IMR-90 (cell line): ENCODE measurements around the gene SEMA6A. TPM values are rescaled to one million over a fixed set of nuclear protein-coding genes. Genes with fewer than 3 reads are reported as not detected.

Source experiments
- ATAC-seq: fragments of 200-7000 bp; cut with Tn5 transposase; 2 replicates; pipeline ENCODE4 v1.9.1; 2020; ENCODE audit warnings: low read depth, mild to moderate bottlenecking, moderate library complexity
- BruUV-seq: library from RNA; stranded (reverse); fragments of 400-500 nt; replicated peaks from 2 replicates; lab custom pipeline; 2021; lab: Mats Ljungman, UMichigan
- CTCF ChIA-PET: fragments of 300-600 bp; formaldehyde crosslinking; extraction: SDS; loops from one replicate; lab custom pipeline; 2021; ENCODE audit warnings: antibody characterized with exemption; lab: Yijun Ruan, JAX
- POLR2A ChIA-PET: fragments of 300-600 bp; sonication (Branson Sonifier 250); formaldehyde crosslinking; loops from one replicate; lab custom pipeline; 2022; ENCODE audit warnings: antibody characterized with exemption; ENCODE audit not compliant: unreplicated experiment; lab: Charles Lee
- DNase-seq: peaks from one replicate; pipeline ENCODE4 v3.0.0; 2013
- H2AFZ ChIP-seq: replicated peaks from 2 replicates; pipeline ENCODE3; 2013; ENCODE audit warnings: low read length, mild to moderate bottlenecking; ENCODE audit not compliant: poor library complexity
- H2AK5ac ChIP-seq: 2 replicates; pipeline ENCODE4 v1.6.1; 2013; ENCODE audit warnings: low read depth, low read length, inconsistent platforms
- H2AK9ac ChIP-seq: replicated peaks from 2 replicates; pipeline ENCODE3; 2013; ENCODE audit warnings: mild to moderate bottlenecking, low read depth, low read length, moderate library complexity; ENCODE audit not compliant: poor library complexity
- H2BK120ac ChIP-seq: 2 replicates; pipeline ENCODE4 v1.6.1; 2013; ENCODE audit warnings: low read depth, low read length, inconsistent platforms
- H2BK15ac ChIP-seq: 3 replicates; pipeline ENCODE4 v1.6.1; 2013; ENCODE audit warnings: low read depth, low read length, inconsistent platforms
- H2BK20ac ChIP-seq: 2 replicates; pipeline ENCODE4 v1.6.1; 2013; ENCODE audit warnings: low read depth, mild to moderate bottlenecking, inconsistent platforms, low read length, moderate library complexity
- H2BK5ac ChIP-seq: 2 replicates; pipeline ENCODE4 v1.6.1; 2013; ENCODE audit warnings: mild to moderate bottlenecking, low read depth, low read length, inconsistent platforms; ENCODE audit not compliant: poor library complexity, severe bottlenecking
- H3K14ac ChIP-seq: replicated peaks from 2 replicates; pipeline ENCODE4 v1.6.1; 2013; ENCODE audit warnings: low read depth, low read length, inconsistent platforms
- H3K18ac ChIP-seq: 2 replicates; pipeline ENCODE4 v1.6.1; 2013; ENCODE audit warnings: low read depth, low read length, control low read depth
- H3K23ac ChIP-seq: 2 replicates; pipeline ENCODE4 v1.6.1; 2013; ENCODE audit warnings: low read depth, low read length, inconsistent platforms
- H3K27ac ChIP-seq: 2 replicates; pipeline ENCODE4 v1.5.1; 2013; ENCODE audit warnings: mild to moderate bottlenecking, control low read depth, low read length; ENCODE audit not compliant: insufficient read depth
- H3K27me3 ChIP-seq: 2 replicates; pipeline ENCODE4 v1.6.1; 2013; ENCODE audit warnings: low read length; ENCODE audit not compliant: control insufficient read depth, insufficient read depth
- H3K36me3 ChIP-seq: 2 replicates; pipeline ENCODE4 v1.6.1; 2013; ENCODE audit warnings: low read length, mixed read lengths; ENCODE audit not compliant: control insufficient read depth, insufficient read depth
- H3K4ac ChIP-seq: 2 replicates; pipeline ENCODE4 v1.6.1; 2013; ENCODE audit warnings: low read depth, low read length, inconsistent platforms
- H3K4me1 ChIP-seq: 2 replicates; pipeline ENCODE4 v1.6.1; 2013; ENCODE audit warnings: low read length, mixed read lengths; ENCODE audit not compliant: control insufficient read depth, insufficient read depth
- H3K4me2 ChIP-seq: 2 replicates; pipeline ENCODE4 v1.6.1; 2013; ENCODE audit warnings: low read depth, mild to moderate bottlenecking, control low read depth, low read length, moderate library complexity
- H3K4me3 ChIP-seq: 2 replicates; pipeline ENCODE4 v1.5.1; 2013; ENCODE audit warnings: low read depth, mild to moderate bottlenecking, control low read depth, low read length, moderate library complexity; ENCODE audit not compliant: insufficient read depth
- H3K56ac ChIP-seq: 2 replicates; pipeline ENCODE4 v1.6.1; 2013; ENCODE audit warnings: low read length, inconsistent platforms; ENCODE audit not compliant: insufficient read depth; ENCODE audit errors: extremely low read depth
- H3K79me1 ChIP-seq, 2 experiments: 2 replicates each; pipeline ENCODE4 v1.6.1; 2013; ENCODE audit warnings: low read length in 2 of 2, inconsistent platforms in 1 of 2, low read depth in 1 of 2
- H3K9ac ChIP-seq: 2 replicates; pipeline ENCODE4 v1.6.1; 2013; ENCODE audit warnings: low read depth, low read length, control low read depth
- H3K9me1 ChIP-seq: 2 replicates; pipeline ENCODE4 v1.6.1; 2013; ENCODE audit warnings: low read length, inconsistent platforms; ENCODE audit not compliant: insufficient read depth
- H3K9me3 ChIP-seq: 2 replicates; pipeline ENCODE4 v1.6.1; 2013; ENCODE audit warnings: low read length; ENCODE audit not compliant: control insufficient read depth, insufficient read depth
- H4K20me1 ChIP-seq: 2 replicates; pipeline ENCODE4 v1.6.1; 2013; ENCODE audit warnings: low read length, inconsistent platforms; ENCODE audit not compliant: insufficient read depth
- H4K5ac ChIP-seq: 2 replicates; pipeline ENCODE4 v1.6.1; 2013; ENCODE audit warnings: mild to moderate bottlenecking, low read depth, low read length, control low read depth
- H4K8ac ChIP-seq, 2 experiments: 2 replicates each; pipeline ENCODE4 v1.6.1; 2013; ENCODE audit warnings: low read depth in 2 of 2, low read length in 2 of 2, control low read depth in 1 of 2, inconsistent platforms in 1 of 2
- H4K91ac ChIP-seq: 2 replicates; pipeline ENCODE4 v1.6.1; 2013; ENCODE audit warnings: low read depth, low read length, inconsistent platforms; ENCODE audit not compliant: insufficient read depth
- BHLHE40 ChIP-seq: fragments of 150-350 bp; IDR thresholded peaks from 2 replicates; pipeline ENCODE4 v1.6.1; 2016; ENCODE audit warnings: mild to moderate bottlenecking, low read depth, low read length
- CHD1 ChIP-seq: IDR thresholded peaks from 2 replicates; pipeline ENCODE4 v1.6.1; 2012; ENCODE audit warnings: low read depth, low read length, improper control_type of control experiment
- FOS ChIP-seq: fragments of 150-350 bp; IDR thresholded peaks from 2 replicates; pipeline ENCODE4 v1.6.1; 2016; ENCODE audit warnings: low read depth, low read length
- MAFK ChIP-seq: IDR thresholded peaks from 2 replicates; pipeline ENCODE4 v1.6.1; 2012; ENCODE audit warnings: low read depth, low read length, improper control_type of control experiment
- MAZ ChIP-seq: IDR thresholded peaks from 2 replicates; pipeline ENCODE4 v1.6.1; 2012; ENCODE audit warnings: low read depth, mild to moderate bottlenecking, low read length, improper control_type of control experiment, moderate library complexity, borderline replicate concordance
- MXI1 ChIP-seq: IDR thresholded peaks from 2 replicates; pipeline ENCODE4 v1.6.1; 2012; ENCODE audit warnings: low read depth, mild to moderate bottlenecking, low read length, moderate library complexity, borderline replicate concordance
- POLR2A ChIP-seq: IDR thresholded peaks from 2 replicates; pipeline ENCODE4 v1.6.1; 2012; ENCODE audit warnings: mild to moderate bottlenecking, low read depth, low read length
- RAD21 ChIP-seq: IDR thresholded peaks from 2 replicates; pipeline ENCODE4 v1.6.1; 2012; ENCODE audit warnings: low read length, improper control_type of control experiment
- RCOR1 ChIP-seq: IDR thresholded peaks from 2 replicates; pipeline ENCODE4 v1.6.1; 2012; ENCODE audit warnings: mild to moderate bottlenecking, low read length, improper control_type of control experiment; ENCODE audit not compliant: insufficient replicate concordance
- WGBS, 2 experiments: methylation state at CpG; one replicate each; pipeline versions ENCODE4 v1.1.5 to v1.1.7; 2013; ENCODE audit warnings: missing lambda C conversion rate in 2 of 2; ENCODE audit not compliant: insufficient read length in 1 of 2; ENCODE audit errors: extremely low coverage in 2 of 2; 5-methylcytosine and 5-hydroxymethylcytosine counted together
- dilution Hi-C: fragments of 300-500 bp; cut with HindIII; formaldehyde crosslinking; loops from one replicate; pipeline ENCODE4 v1.14.3; 2018; ENCODE audit warnings: low sequenced_read_pairs; ENCODE audit not compliant: unreplicated experiment
- in situ Hi-C: fragments of 300-500 bp; cut with MboI; formaldehyde crosslinking; loops from 3 replicates; pipeline ENCODE4 v1.14.3; 2019; ENCODE audit warnings: low sequenced_read_pairs, inconsistent platforms, mixed read lengths
- intact Hi-C: fragments of 100-400 bp; cut with micrococcal nuclease; formaldehyde crosslinking; loops from 2 replicates; pipeline ENCODE4 v1.10.0; 2022
- polyA plus RNA-seq, 3 experiments: library from polyadenylated mRNA; depleted of rRNA; stranded (reverse); fragments of >200 nt; gene quantifications; 2 replicates each; pipeline ENCODE4 v1.2.3, GENCODE V29; 2012; ENCODE audit warnings: low replicate concordance in 1 of 3
- total RNA-seq: library from RNA; depleted of rRNA; stranded (reverse); fragments of >200 nt; gene quantifications from 2 replicates; pipeline ENCODE4 v1.2.3, GENCODE V29; 2012
- TF ChIP-seq, protein P1 (sequence below): fragments of 150-350 bp; IDR thresholded peaks from 2 replicates; pipeline ENCODE4 v1.6.1; 2016; ENCODE audit warnings: low read depth, mild to moderate bottlenecking, low read length, moderate library complexity, borderline replicate concordance
- TF ChIP-seq, protein P2 (sequence below): conservative IDR thresholded peaks from 2 replicates; pipeline ENCODE4 v1.5.1; 2012; ENCODE audit warnings: mild to moderate bottlenecking, low read depth, low read length, improper control_type of control experiment

The SEMA6A gene
- total and polyA plus RNA-seq, 2 of the 4 experiments (the other 2 are of a cell fraction), result 0.27 to 0.36 TPM

DNA sequence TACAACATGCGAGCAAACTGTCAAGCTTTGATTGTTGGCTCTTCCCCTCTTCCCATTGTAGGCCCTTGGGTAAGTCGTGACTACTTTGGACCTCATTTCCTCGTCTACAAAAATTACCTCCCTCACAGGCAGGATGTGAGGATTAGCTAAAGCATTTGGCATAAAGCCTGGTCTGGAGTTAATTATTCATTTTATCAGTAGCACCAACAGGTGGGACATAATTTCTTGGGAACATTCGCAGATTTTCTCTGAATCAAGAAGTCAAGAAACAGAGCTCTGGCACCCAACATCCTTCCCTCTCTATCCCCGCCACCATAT, 39.9 kb upstream of the SEMA6A start:
- no peak overlapping the region for H3K27ac ChIP-seq
- H4K91ac ChIP-seq, result no peak overlapping the region
- no peak overlapping the region for H2BK15ac ChIP-seq
- H3K14ac ChIP-seq, result no peak overlapping the region
- no peak overlapping the region for H3K9ac ChIP-seq
- H2AFZ ChIP-seq, result no peak overlapping the region
- no peaks in the 10 kb centered on the region for H3K9me1 ChIP-seq
- intact Hi-C loops (no loop called here), dilution Hi-C loops (no loop called here), in situ Hi-C loops (no loop called here)
- WGBS, 2 experiments, result no CpG with 5 or more reads among the region's 5 CpGs
- no peak overlapping the region for H3K4me2 ChIP-seq
- no peak for TF ChIP-seq BHLHE40
- TF ChIP-seq MXI1, result no peak
- no peak for TF ChIP-seq FOS
- TF ChIP-seq, protein P1, sequence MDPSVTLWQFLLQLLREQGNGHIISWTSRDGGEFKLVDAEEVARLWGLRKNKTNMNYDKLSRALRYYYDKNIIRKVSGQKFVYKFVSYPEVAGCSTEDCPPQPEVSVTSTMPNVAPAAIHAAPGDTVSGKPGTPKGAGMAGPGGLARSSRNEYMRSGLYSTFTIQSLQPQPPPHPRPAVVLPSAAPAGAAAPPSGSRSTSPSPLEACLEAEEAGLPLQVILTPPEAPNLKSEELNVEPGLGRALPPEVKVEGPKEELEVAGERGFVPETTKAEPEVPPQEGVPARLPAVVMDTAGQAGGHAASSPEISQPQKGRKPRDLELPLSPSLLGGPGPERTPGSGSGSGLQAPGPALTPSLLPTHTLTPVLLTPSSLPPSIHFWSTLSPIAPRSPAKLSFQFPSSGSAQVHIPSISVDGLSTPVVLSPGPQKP, result no peak
- TF ChIP-seq POLR2A, result no peak
- no peak for TF ChIP-seq RAD21
- no peak for TF ChIP-seq CHD1
- TF ChIP-seq, protein P2, sequence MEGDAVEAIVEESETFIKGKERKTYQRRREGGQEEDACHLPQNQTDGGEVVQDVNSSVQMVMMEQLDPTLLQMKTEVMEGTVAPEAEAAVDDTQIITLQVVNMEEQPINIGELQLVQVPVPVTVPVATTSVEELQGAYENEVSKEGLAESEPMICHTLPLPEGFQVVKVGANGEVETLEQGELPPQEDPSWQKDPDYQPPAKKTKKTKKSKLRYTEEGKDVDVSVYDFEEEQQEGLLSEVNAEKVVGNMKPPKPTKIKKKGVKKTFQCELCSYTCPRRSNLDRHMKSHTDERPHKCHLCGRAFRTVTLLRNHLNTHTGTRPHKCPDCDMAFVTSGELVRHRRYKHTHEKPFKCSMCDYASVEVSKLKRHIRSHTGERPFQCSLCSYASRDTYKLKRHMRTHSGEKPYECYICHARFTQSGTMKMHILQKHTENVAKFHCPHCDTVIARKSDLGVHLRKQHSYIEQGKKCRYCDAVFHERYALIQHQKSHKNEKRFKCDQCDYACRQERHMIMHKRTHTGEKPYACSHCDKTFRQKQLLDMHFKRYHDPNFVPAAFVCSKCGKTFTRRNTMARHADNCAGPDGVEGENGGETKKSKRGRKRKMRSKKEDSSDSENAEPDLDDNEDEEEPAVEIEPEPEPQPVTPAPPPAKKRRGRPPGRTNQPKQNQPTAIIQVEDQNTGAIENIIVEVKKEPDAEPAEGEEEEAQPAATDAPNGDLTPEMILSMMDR, result no peak
- no peak for TF ChIP-seq RCOR1
- no peak for TF ChIP-seq MAFK
- no peak for TF ChIP-seq MAZ
- no peaks in the 10 kb centered on the region for H3K79me1 ChIP-seq
- H4K8ac ChIP-seq, result no peak overlapping the region
- H3K4me3 ChIP-seq, result no peak overlapping the region
- peaks cover 4% of the 10 kb centered on the region; the same call in 1 of the 2 replicates for H3K9me3 ChIP-seq
- DNase-seq (no peak), ATAC-seq (no peak)
- no TSS peak for BruUV-seq
- ChIA-PET POLR2A (no interaction called here), CTCF (no interaction called here)
- no peaks in the 10 kb centered on the region for H3K27me3 ChIP-seq
- H3K56ac ChIP-seq, result no peak overlapping the region
- H4K5ac ChIP-seq, result no peak overlapping the region
- no peaks in the 10 kb centered on the region for H4K20me1 ChIP-seq
- no peak overlapping the region for H2BK120ac ChIP-seq
- no peak overlapping the region for H2BK20ac ChIP-seq
- H2AK5ac ChIP-seq, result no peak overlapping the region
- H2AK9ac ChIP-seq, result no peak overlapping the region
- H3K4ac ChIP-seq, result no peak overlapping the region
- H3K18ac ChIP-seq, result no peak overlapping the region
- no peak overlapping the region for H3K23ac ChIP-seq
- no peaks in the 10 kb centered on the region for H3K4me1 ChIP-seq
- H3K36me3 ChIP-seq, result no peaks in the 10 kb centered on the region
- H2BK5ac ChIP-seq, result no peak overlapping the region
